HG02610 (cell line): ENCODE data around the gene NRIP1.

Source experiments
- ATAC-seq: cut with Tn5 transposase; IDR thresholded peaks from one replicate; pipeline ENCODE4 v1.9.1; 2021; ENCODE audit warnings: mild to moderate bottlenecking, moderate library complexity; ENCODE audit not compliant: unreplicated experiment

Gene NRIP1

DNA sequence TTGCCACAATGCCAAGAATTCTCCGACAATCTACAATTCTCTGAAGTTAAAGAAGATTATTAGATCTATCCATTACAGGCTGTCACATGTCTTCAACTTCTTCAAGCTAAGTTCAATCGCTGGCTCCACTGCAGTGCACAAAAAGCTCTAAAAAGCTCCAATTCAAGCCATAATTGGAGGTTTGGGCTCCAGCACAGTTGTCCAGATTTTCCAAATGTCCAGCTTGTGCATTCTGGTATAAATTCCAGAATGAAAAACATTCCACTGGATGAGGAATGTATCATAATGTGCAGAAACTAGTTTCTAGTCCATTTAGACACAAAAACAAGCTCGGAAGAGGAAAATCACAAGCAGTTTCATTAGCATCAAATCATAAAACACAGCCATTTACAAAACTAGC, 138.6 kb downstream of the NRIP1 start:
- ATAC-seq = no peak

- ATAC-seq = no peak
These were observed 141.3 kb downstream of the NRIP1 start for GRCh38 chr21:14923468-14923867.

- ATAC-seq = no peak
These were observed 141.8 kb downstream of the NRIP1 start for GRCh38 chr21:14922980-14923379.

- ATAC-seq = no peak
These were observed 146.3 kb downstream of the NRIP1 start for GRCh38 chr21:14918527-14918926.

DNA sequence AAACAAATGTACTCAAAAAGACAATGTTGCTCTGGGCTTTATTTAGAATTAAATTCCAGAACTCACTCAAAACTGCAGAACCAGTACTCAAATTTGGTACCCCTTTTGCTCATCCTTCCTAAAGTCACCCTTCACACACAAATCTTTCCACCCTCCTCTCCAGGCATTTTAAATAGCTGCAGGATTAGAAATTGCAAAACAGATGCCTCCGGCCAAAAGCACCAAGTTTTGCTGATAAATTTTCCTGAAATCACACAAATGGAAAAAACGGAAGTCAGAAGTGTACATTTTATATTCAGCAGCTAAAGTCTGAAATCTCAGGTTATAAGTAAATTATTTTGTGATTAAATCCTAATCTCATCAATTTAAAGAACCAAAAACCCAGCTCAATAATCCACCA, 147.0 kb downstream of the NRIP1 start:
- ATAC-seq = no peak

- ATAC-seq = no peak
These were observed 148.1 kb downstream of the NRIP1 start for GRCh38 chr21:14916676-14917141.

GRCh38 chr21:14913638-14914037, 151.2 kb downstream of the NRIP1 start:
- peak; percentile 43 for ATAC-seq

DNA sequence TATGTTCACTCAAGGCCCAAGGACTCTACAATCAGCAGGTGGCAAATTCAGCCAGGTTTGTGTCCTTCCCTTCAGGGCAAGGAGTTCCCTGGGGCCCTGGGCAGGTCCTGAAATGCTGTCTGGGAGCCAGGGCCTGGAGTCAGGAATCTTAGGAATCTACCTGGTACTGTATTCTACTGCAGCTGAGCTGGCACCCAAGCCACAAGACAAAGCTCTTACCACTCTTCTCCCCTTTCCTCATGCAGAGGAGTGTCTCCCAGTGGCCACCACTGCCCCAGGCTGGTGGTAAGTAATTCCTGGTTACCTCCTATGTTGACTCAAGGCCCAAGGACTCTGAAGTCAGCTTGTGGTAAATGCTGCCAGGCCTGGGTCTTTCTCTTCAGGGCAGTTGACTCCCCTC, 153.4 kb downstream of the NRIP1 start:
- ATAC-seq = no peak
